HFF-Myc (cell line): ENCODE results near the gene SPATA24.

Experiments used
- DNase-seq: peaks from one replicate; pipeline ENCODE4 v3.0.0-alpha.2; 2011; ENCODE audit warnings: low read depth; ENCODE audit errors: extremely low read depth
- H3K4me3 ChIP-seq: replicated peaks from 2 replicates; pipeline ENCODE4 v1.5.1; 2011; ENCODE audit warnings: low read depth, mild to moderate bottlenecking, control low read depth, low read length
- CTCF ChIP-seq: IDR thresholded peaks from 2 replicates; pipeline ENCODE4 v1.5.1; 2012; ENCODE audit warnings: mild to moderate bottlenecking, low read depth, low read length, control low read depth; ENCODE audit errors: missing control alignments

SPATA24 gene

GRCh38 chr5:139382807-139383206 is 21.1 kb downstream of the SPATA24 start:
- no peak overlapping the region for H3K4me3 ChIP-seq
- no peak for DNase-seq
- TF ChIP-seq CTCF = no peak

- no peak overlapping the region for H3K4me3 ChIP-seq
- TF ChIP-seq CTCF = no peak
- DNase-seq = no peak
Measured at GRCh38 chr5:139381837-139382761, 21.8 kb downstream of the SPATA24 start.

- H3K4me3 ChIP-seq = no peak overlapping the region
- DNase-seq = no peak
- no peak for TF ChIP-seq CTCF
Measured at GRCh38 chr5:139379626-139380449, 24.1 kb downstream of the SPATA24 start.

GRCh38 chr5:139378941-139379361 is 24.9 kb downstream of the SPATA24 start:
- H3K4me3 ChIP-seq = no peak overlapping the region
- no peak for DNase-seq
- TF ChIP-seq CTCF = no peak

- no peak for DNase-seq
- no peak overlapping the region for H3K4me3 ChIP-seq
Measured at GRCh38 chr5:139378101-139378825, 25.6 kb downstream of the SPATA24 start.

More at GRCh38 chr5:139378101-139378825, 25.6 kb downstream of the SPATA24 start:
- TF ChIP-seq CTCF = no peak
